ENCODE results near the gene SPAG7. TPM values are rescaled to one million over a fixed set of nuclear protein-coding genes. Genes with fewer than 3 reads are reported as not detected.

Gene SPAG7, protein sequence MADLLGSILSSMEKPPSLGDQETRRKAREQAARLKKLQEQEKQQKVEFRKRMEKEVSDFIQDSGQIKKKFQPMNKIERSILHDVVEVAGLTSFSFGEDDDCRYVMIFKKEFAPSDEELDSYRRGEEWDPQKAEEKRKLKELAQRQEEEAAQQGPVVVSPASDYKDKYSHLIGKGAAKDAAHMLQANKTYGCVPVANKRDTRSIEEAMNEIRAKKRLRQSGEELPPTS
- 10 to 100 TPM; 50.5 to 52.6 TPM for total RNA-seq
- polyA plus RNA-seq, result 100 to 1,000 TPM; 122 to 131 (median 129) TPM
- total RNA-seq, result 33.9 to 56.8 (median 52.7) reads per million in 6 experiments

DNA sequence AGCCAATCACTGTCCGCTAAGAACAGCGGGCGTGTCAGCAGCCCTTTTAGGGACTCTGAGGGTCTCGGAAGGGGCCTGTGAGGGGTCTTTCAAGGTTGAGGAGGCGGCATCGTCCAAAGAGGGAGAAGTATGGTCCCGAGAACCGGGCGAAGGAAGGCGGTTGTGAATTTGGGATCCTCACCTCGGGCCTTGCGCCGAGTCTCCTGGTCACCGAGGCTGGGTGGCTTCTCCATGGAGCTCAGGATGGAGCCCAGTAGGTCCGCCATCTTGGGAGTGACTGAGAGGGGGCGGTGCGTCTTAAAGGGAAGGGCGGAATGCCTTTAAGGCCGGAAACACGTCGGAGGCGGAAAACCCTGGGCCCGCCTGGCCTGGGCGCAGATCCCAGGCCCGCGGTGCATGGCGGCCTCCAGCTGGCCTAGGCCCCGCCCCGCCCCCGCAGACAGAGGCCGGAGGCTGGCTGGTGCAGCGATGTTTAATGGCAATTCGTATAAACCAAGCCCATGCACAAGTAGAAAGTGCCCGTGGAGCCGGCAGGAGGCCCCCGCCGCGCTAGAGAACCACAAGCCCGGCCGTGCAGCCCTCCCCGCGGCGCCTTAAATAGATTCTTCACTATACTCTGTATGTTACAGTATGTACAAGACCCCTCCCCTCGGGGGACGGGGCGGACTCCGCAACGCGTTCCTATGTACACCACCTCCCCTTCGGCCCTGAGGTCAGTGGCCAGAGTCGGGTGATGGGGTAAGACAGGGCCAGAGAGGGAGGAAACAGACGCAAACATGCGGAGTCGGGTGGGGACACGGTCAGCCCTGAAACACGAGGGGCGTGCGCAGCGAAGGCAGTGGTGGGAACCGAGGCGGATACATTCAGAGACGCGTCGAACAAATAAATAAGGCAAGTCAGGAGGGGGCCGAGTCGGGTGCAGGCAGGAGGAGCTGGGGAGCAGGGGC, at the start of gene SPAG7:
Gene SPAG7 (minus strand): TSS at position 279 of the 947 bp plus-strand sequence. CDS start 13 bp downstream, at position 266.
- H3K27ac Mint-ChIP-seq, result peak within 1 kb of the TSS in 4 of 10 donors; percentile 57 to 92 (median 66)
- H3K36me3 Mint-ChIP-seq, result peaks cover 0 to 18% (median 2%) of the 10 kb centered on the region in 3 donors
- ATAC-seq (peak; percentile 63 to 68), DNase-seq (peak; percentile 86 to 100 (median 94))
- POLR2A ChIA-PET, result interaction anchor here (0.6 to 15.5 kb wide), 26 partner anchors 11 to 413 kb away, joined by 3 to 635 read pairs (median 5); partner anchors contain the start of genes ARRB2, C17orf107, CAMTA2 and CHRNE
- H3K27me3 Mint-ChIP-seq, result no peaks in the 10 kb centered on the region
- H3K9me3 Mint-ChIP-seq, result no peaks in the 10 kb centered on the region
- H3K4me3 Mint-ChIP-seq, result no peak within 1 kb of the TSS
- peaks cover 15 to 22% (median 21%) of the 10 kb centered on the region in 4 donors for H3K4me1 Mint-ChIP-seq

DNA sequence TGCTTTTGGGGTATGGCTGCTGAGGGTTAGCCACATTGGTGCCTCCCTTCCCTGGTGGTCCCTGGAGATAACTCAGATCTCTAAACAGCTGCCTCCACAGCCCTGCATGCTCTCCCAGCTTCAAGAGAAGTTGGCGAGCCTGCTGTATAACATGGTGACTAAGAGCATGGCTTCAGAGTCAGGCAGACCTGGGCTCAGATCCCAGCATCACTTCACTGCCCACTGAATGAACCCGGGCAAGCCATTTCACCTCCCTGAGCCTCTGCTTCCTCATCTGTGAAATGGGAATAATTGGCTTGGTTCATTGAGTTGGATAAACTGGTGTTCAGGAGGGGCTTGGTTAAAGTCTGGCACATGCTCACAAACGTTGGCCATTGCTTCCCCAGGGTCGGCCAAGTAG, 46.7 kb upstream of the SPAG7 start:
- DNase-seq (peak in 1 of 10 donors; percentile 0), ATAC-seq (no peak)
- H3K36me3 Mint-ChIP-seq, result peaks cover 0 to 15% (median 1%) of the 10 kb centered on the region in 3 donors
- POLR2A ChIA-PET, result interaction anchor here (0.6 kb wide), 1 partner anchor 267 kb away, joined by 5 read pairs; no protein-coding TSS in a partner anchor
- H3K4me3 Mint-ChIP-seq, result no peak overlapping the region
- H3K27me3 Mint-ChIP-seq, result no peaks in the 10 kb centered on the region
- H3K4me1 Mint-ChIP-seq, result peaks cover 2 to 12% (median 7%) of the 10 kb centered on the region in 4 donors
- no peaks in the 10 kb centered on the region for H3K9me3 Mint-ChIP-seq
- peak overlapping the region in 1 of 10 donors; percentile 35 for H3K27ac Mint-ChIP-seq

DNA sequence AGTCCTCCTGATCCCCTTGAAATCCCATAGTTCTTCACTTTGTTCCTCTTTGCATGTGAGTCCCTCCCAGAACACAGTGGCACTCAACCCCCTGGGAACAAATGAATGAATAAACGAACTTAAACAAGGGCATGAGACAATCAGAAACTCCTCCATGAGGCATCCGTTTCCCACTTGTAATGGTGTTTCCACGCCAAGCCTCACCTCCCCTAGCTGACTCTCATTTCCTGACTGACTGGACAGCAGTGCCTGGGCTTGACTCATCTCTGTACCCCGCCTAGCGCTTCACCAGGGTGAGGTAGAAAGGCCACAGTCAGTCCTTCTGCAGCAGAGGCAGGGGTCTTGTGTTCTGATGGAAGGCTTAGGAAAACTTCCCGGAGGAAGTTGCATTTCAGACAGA, 44.3 kb upstream of the SPAG7 start:
- Mint-ChIP-seq H3K27me3 (no peaks in the 10 kb centered on the region), H3K4me3 (no peak overlapping the region), H3K4me1 (peaks cover 0 to 8% (median 4%) of the 10 kb centered on the region in 4 donors), H3K9me3 (no peaks in the 10 kb centered on the region), H3K27ac (peak overlapping the region in 1 of 10 donors; percentile 39), H3K36me3 (peaks cover 0 to 26% (median 3%) of the 10 kb centered on the region in 3 donors)
- POLR2A ChIA-PET, result no interaction called here
- DNase-seq (peak in 1 of 10 donors; percentile 37), ATAC-seq (no peak)

DNA sequence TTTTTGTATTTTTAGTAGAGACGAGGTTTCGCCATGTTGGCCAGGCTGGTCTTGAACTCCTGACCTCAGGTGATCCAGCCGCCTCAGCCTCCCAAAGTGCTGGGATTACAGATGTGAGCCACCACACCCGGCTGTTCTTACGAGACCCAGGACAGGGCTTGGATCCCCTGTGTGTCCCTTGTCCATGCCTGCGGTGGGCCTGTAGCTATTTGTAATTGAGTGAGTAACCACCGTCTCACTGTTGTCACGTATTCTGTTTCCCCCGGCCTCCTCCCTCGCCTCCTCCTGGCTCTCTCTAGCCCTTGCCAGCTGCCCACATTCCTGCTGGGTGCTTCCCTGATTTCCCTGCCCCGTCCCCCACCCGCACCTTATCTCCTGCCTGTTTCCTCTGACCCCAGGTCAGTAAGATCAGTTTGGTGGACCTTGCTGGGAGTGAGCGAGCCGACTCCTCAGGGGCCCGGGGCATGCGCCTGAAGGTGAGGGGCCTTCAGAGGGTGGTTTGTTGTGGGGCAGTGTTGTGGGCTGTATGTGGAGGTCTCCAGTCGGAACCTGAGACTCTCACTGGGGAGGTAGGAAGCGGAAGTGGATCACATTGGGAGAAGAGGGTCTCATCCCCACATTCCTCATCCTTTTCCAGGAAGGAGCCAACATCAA, 35.7 kb upstream of the SPAG7 start:
- Mint-ChIP-seq H3K4me1 (peaks cover 10 to 21% (median 16%) of the 10 kb centered on the region in 4 donors), H3K4me3 (no peak overlapping the region), H3K27ac (peak overlapping the region in 1 of 10 donors; percentile 21), H3K27me3 (no peaks in the 10 kb centered on the region), H3K9me3 (no peaks in the 10 kb centered on the region), H3K36me3 (peaks cover 11 to 61% (median 17%) of the 10 kb centered on the region in 3 donors)
- ATAC-seq, result no peak
- POLR2A ChIA-PET, result interaction anchor here (0.9 kb wide), 1 partner anchor 104 kb away, joined by 3 read pairs; no protein-coding TSS in a partner anchor
- DNase-seq, result no peak

DNA sequence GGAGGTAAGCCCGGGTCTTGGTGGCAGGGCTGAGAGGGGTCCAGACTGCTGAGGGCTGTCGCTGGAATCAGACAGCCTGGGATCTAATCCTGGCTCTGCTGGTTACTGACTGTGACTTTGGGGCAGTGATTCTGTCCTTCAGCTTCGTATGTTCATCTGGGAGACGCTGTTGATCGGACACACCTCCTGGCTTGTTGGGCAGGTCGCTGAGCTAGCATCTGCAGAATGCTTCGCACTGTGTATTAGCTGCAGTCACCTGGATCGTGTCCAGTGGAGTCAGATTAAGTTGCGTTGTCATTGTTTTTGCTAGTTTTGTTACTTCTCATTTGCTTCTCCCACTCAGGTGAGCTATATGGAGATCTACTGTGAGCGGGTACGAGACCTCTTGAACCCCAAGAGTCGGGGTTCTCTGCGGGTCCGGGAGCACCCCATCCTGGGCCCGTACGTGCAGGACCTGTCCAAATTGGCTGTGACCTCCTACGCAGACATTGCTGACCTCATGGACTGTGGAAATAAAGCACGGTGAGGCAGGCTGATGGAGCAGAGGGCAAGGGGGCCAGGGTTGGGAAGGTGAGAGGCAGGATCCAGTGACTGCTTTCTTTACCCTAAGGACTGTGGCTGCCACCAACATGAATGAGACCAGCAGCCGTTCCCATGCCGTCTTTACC, 34.6 kb upstream of the SPAG7 start:
- H3K9me3 Mint-ChIP-seq, result no peaks in the 10 kb centered on the region
- H3K27me3 Mint-ChIP-seq, result no peaks in the 10 kb centered on the region
- peaks cover 10 to 22% (median 16%) of the 10 kb centered on the region in 4 donors for H3K4me1 Mint-ChIP-seq
- no peak overlapping the region for H3K27ac Mint-ChIP-seq
- no peak overlapping the region for H3K4me3 Mint-ChIP-seq
- ATAC-seq (no peak), DNase-seq (no peak)
- POLR2A ChIA-PET, result interaction anchor here (0.8 kb wide), 1 partner anchor 14 kb away, joined by 4 read pairs; the partner anchor contains the start of gene CAMTA2
- H3K36me3 Mint-ChIP-seq, result peaks cover 11 to 53% (median 17%) of the 10 kb centered on the region in 3 donors

DNA sequence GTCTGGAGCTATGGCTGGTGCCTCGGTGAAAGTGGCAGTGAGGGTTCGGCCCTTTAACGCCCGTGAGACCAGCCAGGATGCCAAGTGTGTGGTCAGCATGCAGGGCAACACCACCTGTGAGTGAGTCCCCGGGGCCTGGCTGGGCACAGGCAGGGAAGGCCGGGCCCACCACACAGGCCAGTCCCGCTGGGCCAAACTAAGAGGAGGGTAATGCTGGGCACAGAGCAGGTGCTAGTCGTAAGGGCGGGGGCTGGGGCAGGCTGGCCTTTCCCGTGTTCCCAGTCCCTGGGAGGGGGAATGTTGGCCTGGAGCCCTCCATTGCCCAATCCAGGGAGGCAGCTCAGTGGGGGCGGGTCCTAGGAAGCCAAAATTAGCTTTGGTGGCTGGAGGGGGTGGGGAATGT, 32.6 kb upstream of the SPAG7 start:
- Mint-ChIP-seq H3K9me3 (no peaks in the 10 kb centered on the region), H3K36me3 (peaks cover 8 to 41% (median 13%) of the 10 kb centered on the region in 3 donors), H3K27me3 (no peaks in the 10 kb centered on the region), H3K4me1 (peaks cover 17 to 29% (median 19%) of the 10 kb centered on the region in 4 donors), H3K4me3 (peak overlapping the region in 2 of 10 donors; percentile 18 to 61), H3K27ac (peak overlapping the region in 3 of 10 donors; percentile 14 to 87 (median 44))
- DNase-seq, result no peak
- no peak for ATAC-seq
- POLR2A ChIA-PET, result no interaction called here

DNA sequence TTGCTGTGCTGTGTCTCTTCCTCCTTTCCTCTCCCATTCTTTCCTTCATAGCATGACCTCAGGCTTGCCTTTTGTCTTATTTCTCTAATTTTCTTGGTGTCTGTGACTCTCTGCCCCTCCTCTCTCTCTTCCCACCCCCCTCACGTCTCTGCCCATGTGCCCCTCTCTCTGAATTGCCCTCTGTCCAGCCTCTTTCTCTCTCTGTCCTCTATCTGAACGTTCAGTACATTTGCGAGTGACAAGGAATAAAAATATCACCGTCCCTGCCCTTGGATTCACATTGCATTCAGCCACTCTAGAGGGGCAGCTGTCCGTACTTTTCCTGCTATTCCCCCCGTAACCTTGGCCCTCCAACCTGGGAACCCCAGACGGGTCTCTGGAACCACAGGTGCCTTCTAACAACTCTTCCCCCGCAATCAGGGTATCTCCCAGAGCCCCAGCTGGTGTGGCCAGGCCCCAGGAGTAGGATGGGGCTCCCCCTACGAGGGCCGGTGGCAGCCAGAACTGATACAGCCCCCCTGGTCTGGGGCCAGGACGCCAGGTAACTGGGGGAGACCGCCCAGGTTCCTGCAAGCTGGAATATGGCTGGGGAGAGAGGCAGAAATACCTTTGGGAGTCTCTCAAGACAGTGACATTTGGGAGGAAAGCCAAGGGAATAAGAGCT, 31.9 kb upstream of the SPAG7 start:
- ATAC-seq, result no peak
- Mint-ChIP-seq H3K27ac (peak overlapping the region in 9 of 10 donors; percentile 6 to 87 (median 73)), H3K27me3 (no peaks in the 10 kb centered on the region), H3K4me3 (peak overlapping the region; percentile 53 to 89 (median 80)), H3K9me3 (no peaks in the 10 kb centered on the region), H3K4me1 (peaks cover 17 to 29% (median 20%) of the 10 kb centered on the region in 4 donors), H3K36me3 (peaks cover 5 to 34% (median 11%) of the 10 kb centered on the region in 3 donors)
- POLR2A ChIA-PET, result interaction anchor here (3.2 kb wide), 1 partner anchor 52 kb away, joined by 21 read pairs; the partner anchor contains the start of gene PFN1
- DNase-seq, result no peak

DNA sequence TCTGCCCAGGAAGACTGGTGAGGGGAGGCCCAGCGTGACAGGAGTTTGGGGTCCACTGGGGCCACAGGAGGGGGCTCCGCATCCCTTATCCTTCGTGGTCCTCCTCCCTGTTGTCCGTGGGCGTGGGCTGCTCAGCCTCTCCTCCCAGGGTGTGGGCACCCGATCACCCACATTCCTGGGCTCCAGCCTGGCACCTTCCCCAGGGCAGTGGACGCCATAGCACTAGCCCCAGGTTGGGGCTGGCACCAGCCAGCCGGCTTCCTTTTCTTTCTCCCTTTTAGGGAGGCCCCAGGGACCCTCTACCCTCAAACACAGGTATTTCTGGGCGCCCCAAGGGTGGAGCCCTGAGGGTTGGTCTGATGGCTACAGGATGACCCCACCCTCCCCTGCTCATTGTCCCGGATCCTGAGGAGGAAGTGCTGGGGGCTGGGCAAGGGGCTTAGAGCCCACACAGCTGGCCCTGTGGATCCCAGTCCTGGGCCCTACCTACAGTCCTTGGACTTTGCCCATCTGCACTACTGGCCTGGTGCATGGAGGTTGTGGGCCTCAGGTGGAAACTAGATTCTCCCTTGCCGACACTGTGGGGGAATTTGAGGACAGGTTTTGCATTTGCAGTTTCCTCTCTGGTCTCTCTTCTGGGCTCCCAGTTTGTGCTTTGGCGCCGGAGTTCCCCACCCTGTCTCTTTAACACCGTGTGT, 31.3 kb upstream of the SPAG7 start:
- Mint-ChIP-seq H3K27ac (peak overlapping the region in 9 of 10 donors; percentile 17 to 87 (median 79)), H3K4me1 (peaks cover 17 to 29% (median 20%) of the 10 kb centered on the region in 4 donors), H3K36me3 (peaks cover 2 to 27% (median 5%) of the 10 kb centered on the region in 3 donors), H3K4me3 (peak overlapping the region; percentile 70 to 89 (median 80)), H3K9me3 (no peaks in the 10 kb centered on the region), H3K27me3 (no peaks in the 10 kb centered on the region)
- ATAC-seq (peak in 1 of 2 donors; percentile 30), DNase-seq (peak in 2 of 10 donors; percentile 9 to 12)
- POLR2A ChIA-PET, result interaction anchor here (0.7 to 3.2 kb wide), 6 partner anchors 10 to 51 kb away, joined by 3 to 26 read pairs (median 12); partner anchors contain the start of genes CAMTA2, PFN1 and SPAG7

DNA sequence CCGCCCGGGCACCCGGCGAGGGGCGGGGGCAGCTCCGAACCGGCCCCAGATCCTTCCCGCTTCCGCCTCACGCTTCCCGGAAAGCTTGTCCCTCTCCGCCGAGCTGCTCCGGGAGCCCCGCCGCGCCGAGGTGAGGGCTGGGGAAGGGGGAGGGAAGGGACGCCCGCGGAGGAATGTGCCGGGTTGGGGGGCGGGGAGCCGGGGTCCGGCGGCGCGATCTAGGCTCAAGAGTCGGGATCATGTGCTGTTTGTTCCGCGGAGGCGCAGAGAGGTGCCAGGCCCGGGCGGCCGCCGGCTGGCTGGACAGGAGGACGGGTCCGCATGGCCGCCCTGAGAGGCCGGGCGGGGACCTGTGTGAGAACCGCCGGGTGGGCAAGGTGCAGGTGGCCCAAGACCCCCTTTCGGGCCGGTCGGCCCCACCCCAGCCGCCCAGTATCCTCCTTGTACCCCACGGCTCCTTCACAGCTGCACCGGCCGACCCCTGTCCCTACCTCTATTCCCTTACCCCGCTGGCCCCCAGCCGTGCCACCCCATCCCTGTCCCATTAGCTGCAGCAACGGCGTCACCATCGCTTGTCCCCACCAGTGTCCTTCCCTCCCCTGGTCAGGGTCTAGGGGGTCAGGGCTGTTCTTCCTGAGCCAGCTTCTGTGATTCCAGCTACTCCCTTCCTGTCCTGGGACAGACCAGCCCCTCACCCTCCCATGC, 30.6 kb upstream of the SPAG7 start:
- peaks cover 17 to 29% (median 20%) of the 10 kb centered on the region in 4 donors for H3K4me1 Mint-ChIP-seq
- POLR2A ChIA-PET, result interaction anchor here (0.6 to 3.2 kb wide), 17 partner anchors 9 to 290 kb away, joined by 3 to 26 read pairs (median 4); partner anchors contain the start of genes C17orf107, CAMTA2, PFN1 and RNF167
- H3K4me3 Mint-ChIP-seq, result peak overlapping the region; percentile 70 to 89 (median 80)
- no peaks in the 10 kb centered on the region for H3K27me3 Mint-ChIP-seq
- DNase-seq, result peak in 1 of 10 donors; percentile 7
- H3K27ac Mint-ChIP-seq, result peak overlapping the region in 4 of 10 donors; percentile 46 to 87 (median 79)
- ATAC-seq, result peak in 1 of 2 donors; percentile 3
- H3K36me3 Mint-ChIP-seq, result peaks cover 0 to 20% (median 5%) of the 10 kb centered on the region in 3 donors
- H3K9me3 Mint-ChIP-seq, result no peaks in the 10 kb centered on the region

All from naive thymus-derived CD8-positive, alpha-beta T cell (primary cell).